Measurements from ENCODE around the gene DISC1. TPM values are rescaled to one million over a fixed set of nuclear protein-coding genes. Genes with fewer than 3 reads are reported as not detected.
"Not testable (repeated sequence)": the region's sequence is repeated elsewhere in the genome, so short reads cannot be mapped to it uniquely, and the experiment has no call there.

The DISC1 gene
- total RNA-seq, 1 donor from 2014 or later: 3.5 TPM

GRCh38 chr1:231639819-231640218 lies 13.2 kb downstream of the DISC1 start:
- intact Hi-C loops (cut with micrococcal nuclease): no loop called here
- Histone ChIP-seq H3K36me3 (no peaks in the 10 kb centered on the region), H3K4me3 (no peak overlapping the region), H3K4me1 (peaks cover 31% of the 10 kb centered on the region), H3K9me3 (replicated peaks) (no peaks in the 10 kb centered on the region), H3K27me3 (ENCODE audit: low read depth) (no peaks in the 10 kb centered on the region), H3K27ac (replicated peaks) (no peak overlapping the region)
- TF ChIP-seq CTCF (IDR thresholded peaks at IDR 0.05; ENCODE audit: borderline replicate concordance): no peak
- no peak for DNase-seq

DNA sequence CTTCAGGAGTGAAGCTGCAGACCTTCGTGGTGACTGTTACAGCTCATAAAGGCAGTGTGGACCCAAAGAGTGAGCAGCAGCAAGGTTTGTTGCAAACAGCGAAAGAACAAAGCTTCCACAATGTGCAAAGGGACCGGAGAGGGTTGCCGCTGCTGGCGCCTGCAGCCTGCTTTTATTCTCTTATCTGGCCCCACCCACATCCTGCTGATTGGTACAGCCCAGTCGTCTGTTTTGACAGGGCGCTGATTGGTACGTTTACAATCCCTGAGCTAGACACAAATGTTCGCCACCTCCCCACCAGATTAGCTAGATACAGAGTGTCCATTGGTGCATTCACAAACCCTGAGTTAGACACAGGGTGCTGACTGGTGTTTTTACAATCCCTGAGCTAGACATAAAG lies 14.9 kb downstream of the DISC1 start:
- peaks cover 24% of the 10 kb centered on the region for H3K4me1 ChIP-seq
- intact Hi-C loops (cut with micrococcal nuclease); H3K9me3 ChIP-seq (replicated peaks); H3K4me3 ChIP-seq; DNase-seq; H3K27ac ChIP-seq (replicated peaks); H3K36me3 ChIP-seq; H3K27me3 ChIP-seq (ENCODE audit: low read depth): not testable (repeated sequence)

GRCh38 chr1:231642061-231642460 lies 15.5 kb downstream of the DISC1 start:
- H3K36me3 ChIP-seq; intact Hi-C loops (cut with micrococcal nuclease); H3K27me3 ChIP-seq (ENCODE audit: low read depth); DNase-seq; H3K4me3 ChIP-seq; H3K9me3 ChIP-seq (replicated peaks); H3K27ac ChIP-seq (replicated peaks): not testable (repeated sequence)
- H3K4me1 ChIP-seq: peaks cover 24% of the 10 kb centered on the region

GRCh38 chr1:231642618-231643017 lies 16.0 kb downstream of the DISC1 start:
- no peak for TF ChIP-seq CTCF (IDR thresholded peaks at IDR 0.05; ENCODE audit: borderline replicate concordance)
- intact Hi-C loops (cut with micrococcal nuclease): no loop called here
- H3K36me3 ChIP-seq: no peaks in the 10 kb centered on the region
- peaks cover 24% of the 10 kb centered on the region for H3K4me1 ChIP-seq
- H3K27ac ChIP-seq (replicated peaks): peak overlapping the region; percentile 36
- no peak for DNase-seq
- peaks cover 8% of the 10 kb centered on the region for H3K9me3 ChIP-seq (replicated peaks)
- no peak overlapping the region for H3K4me3 ChIP-seq
- no peaks in the 10 kb centered on the region for H3K27me3 ChIP-seq (ENCODE audit: low read depth)

DNA sequence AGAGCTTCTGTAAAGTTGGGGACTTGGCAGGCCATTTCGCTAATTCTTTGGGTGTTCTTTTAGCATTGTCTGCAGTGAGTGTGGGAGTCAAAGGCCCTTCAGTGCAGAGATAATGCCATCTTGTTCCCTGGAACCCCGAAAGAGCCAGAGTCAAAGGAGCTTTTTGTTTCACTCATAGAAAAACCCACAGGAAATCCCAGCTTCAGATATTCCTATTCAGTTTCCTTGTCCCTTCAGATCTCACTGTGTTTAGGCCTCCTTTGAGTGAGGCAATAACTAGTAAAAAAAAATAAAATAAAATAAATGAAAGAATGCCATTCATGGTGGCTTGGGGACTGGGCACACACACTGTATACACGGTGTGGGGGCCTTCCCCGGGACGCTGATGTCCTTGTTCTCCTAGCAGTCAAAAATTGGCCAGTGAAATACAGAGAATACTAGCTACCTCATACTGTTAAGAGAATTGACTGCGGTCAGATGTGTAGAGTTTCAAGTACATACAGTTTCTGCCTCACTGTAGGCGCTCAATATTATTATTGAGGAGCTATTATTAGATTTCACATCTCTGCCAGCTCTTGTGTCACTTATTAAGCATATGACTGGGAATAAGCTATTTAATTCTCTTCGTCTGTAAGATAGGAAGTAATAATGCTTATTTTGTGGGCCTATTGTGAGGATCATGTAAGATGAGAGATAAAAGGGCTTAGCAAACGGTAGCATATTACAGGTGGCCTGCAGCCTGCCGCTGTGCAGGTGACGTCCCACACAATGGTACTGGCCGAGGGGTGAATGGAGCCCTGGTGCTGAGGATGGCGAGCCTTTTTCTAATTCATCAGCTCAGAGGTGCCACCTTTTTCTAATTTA lies 16.7 kb downstream of the DISC1 start:
- DNase-seq: no peak
- Histone ChIP-seq H3K36me3 (no peaks in the 10 kb centered on the region), H3K9me3 (replicated peaks) (peaks cover 8% of the 10 kb centered on the region), H3K4me1 (peaks cover 24% of the 10 kb centered on the region), H3K27ac (replicated peaks) (peak overlapping the region; percentile 36), H3K4me3 (no peak overlapping the region), H3K27me3 (ENCODE audit: low read depth) (no peaks in the 10 kb centered on the region)
- TF ChIP-seq CTCF (IDR thresholded peaks at IDR 0.05; ENCODE audit: borderline replicate concordance): no peak
- intact Hi-C loops (cut with micrococcal nuclease): no loop called here

DNA sequence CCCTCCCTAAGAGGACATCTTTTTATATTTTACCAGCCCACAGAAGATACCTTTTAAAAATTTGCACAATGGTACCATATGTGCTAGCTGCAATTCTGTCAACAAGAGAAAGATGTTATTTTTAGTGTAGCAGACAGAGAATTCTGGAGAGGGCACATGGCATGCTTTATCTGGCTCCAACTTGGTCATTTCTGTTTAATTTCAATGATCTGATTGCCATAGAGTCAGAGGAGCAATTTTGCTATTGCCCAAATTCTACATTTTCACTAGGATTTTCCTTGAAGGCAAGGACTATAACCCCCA lies 17.3 kb downstream of the DISC1 start:
- Histone ChIP-seq H3K27me3 (ENCODE audit: low read depth) (no peaks in the 10 kb centered on the region), H3K4me3 (no peak overlapping the region), H3K36me3 (no peaks in the 10 kb centered on the region), H3K9me3 (replicated peaks) (peaks cover 8% of the 10 kb centered on the region), H3K27ac (replicated peaks) (peak overlapping the region; percentile 36), H3K4me1 (peaks cover 24% of the 10 kb centered on the region)
- intact Hi-C loops (cut with micrococcal nuclease): no loop called here
- DNase-seq: no peak
- TF ChIP-seq CTCF (IDR thresholded peaks at IDR 0.05; ENCODE audit: borderline replicate concordance): no peak

- intact Hi-C loops (cut with micrococcal nuclease); H3K27me3 ChIP-seq (ENCODE audit: low read depth); DNase-seq; H3K36me3 ChIP-seq; H3K27ac ChIP-seq (replicated peaks); H3K4me3 ChIP-seq: not testable (repeated sequence)
- Histone ChIP-seq H3K9me3 (replicated peaks) (peaks cover 17% of the 10 kb centered on the region), H3K4me1 (peaks cover 24% of the 10 kb centered on the region)
Measured at GRCh38 chr1:231645634-231646033, 19.0 kb downstream of the DISC1 start.

DNA sequence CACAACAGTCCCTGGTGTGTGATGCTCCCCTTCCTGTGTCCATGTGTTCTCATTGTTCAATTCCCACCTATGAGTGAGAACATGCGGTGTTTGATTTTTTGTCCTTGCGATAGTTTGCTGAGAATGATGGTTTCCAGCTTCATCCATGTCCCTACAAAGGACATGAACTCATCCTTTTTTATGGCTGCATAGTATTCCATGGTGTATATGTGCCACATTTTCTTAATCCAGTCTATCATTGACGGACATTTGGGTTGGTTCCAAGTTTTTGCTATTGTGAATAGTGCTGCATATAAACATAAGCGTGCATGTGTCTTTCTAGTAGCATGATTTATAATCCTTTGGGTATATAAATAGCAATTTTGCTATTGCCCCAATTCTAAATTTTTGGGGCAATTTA lies 19.6 kb downstream of the DISC1 start:
- H3K4me3 ChIP-seq; H3K27ac ChIP-seq (replicated peaks); DNase-seq; H3K27me3 ChIP-seq (ENCODE audit: low read depth); H3K36me3 ChIP-seq; intact Hi-C loops (cut with micrococcal nuclease): not testable (repeated sequence)
- Histone ChIP-seq H3K4me1 (peaks cover 24% of the 10 kb centered on the region), H3K9me3 (replicated peaks) (peaks cover 17% of the 10 kb centered on the region)

DNA sequence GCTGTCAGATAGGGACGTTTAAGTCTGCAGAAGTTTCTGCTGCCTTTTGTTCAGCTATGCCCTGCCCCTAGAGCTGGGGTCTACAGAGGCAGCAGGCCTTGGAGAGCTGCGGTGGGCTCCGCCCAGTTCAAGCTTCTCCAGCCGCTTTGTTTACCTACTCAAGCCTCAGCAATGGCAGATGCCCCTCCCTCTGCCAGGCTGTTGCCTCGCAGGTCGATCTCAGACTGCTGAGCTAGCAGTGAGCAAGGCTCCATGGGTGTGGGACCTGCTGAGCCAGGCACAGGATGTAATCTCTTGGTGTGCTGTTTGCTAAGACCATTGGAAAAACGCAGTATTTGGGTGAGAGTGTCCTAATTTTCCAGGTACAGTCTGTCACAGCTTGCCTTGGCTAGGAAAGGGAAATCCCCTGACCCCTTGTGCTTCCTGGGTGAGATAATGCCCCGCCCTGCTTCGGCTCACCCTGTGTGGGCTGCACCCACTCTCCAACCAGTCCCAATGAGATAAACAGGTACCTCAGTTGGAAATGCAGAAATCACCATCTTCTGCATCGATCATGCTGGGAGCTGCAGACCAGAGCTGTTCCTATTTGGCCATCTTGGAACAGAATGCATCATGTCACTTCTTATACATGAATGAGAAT lies 25.2 kb downstream of the DISC1 start:
- intact Hi-C loops (cut with micrococcal nuclease); DNase-seq; H3K36me3 ChIP-seq; H3K27me3 ChIP-seq (ENCODE audit: low read depth); H3K4me1 ChIP-seq; H3K4me3 ChIP-seq; H3K27ac ChIP-seq (replicated peaks): not testable (repeated sequence)
- peaks cover 14% of the 10 kb centered on the region for H3K9me3 ChIP-seq (replicated peaks)
